Hepatocyte (in vitro differentiated cells): ENCODE results near the gene KCNMA1.

Source experiments
- CTCF ChIP-seq: fragments of 200-600 bp; sonication (generic); IDR thresholded peaks from 2 replicates; pipeline ENCODE4 v1.5.1; 2016; ENCODE audit warnings: antibody characterized with exemption, mild to moderate bottlenecking; ENCODE audit not compliant: poor library complexity
- EZH2 ChIP-seq: fragments of 200-600 bp; sonication (generic); IDR thresholded peaks from 2 replicates; pipeline ENCODE4 v1.6.1; 2016; ENCODE audit warnings: antibody characterized with exemption, mild to moderate bottlenecking, borderline replicate concordance
- EZH2phosphoT487 ChIP-seq: fragments of 200-600 bp; sonication (generic); IDR thresholded peaks from one replicate; pipeline ENCODE4 v1.6.1; 2018; ENCODE audit warnings: antibody characterized with exemption, mild to moderate bottlenecking, low read depth, moderate library complexity; ENCODE audit not compliant: unreplicated experiment, severe bottlenecking

- TF ChIP-seq CTCF (no peak), EZH2phosphoT487 (no peak), EZH2 (no peak)
Observed at GRCh38 chr10:77565590-77566023, 72.0 kb downstream of the KCNMA1 start.
